ENCODE measurements around the gene CD96.

GRCh38 chr3:111541391-111541790, 606 bp upstream of the CD96 start:
- no peak for TF ChIP-seq CTCF (conservative IDR thresholded peaks at IDR 0.05 in 1 of 2, IDR thresholded peaks at IDR 0.05 in 1 of 2; ENCODE audit: extremely low read depth in 1 of 2, insufficient read depth in 1 of 2, low read depth in 1 of 2, low read length in 2 of 2)
- TF ChIP-seq EZH2 (IDR thresholded peaks at IDR 0.05; ENCODE audit: borderline replicate concordance, low read length) = no peak
